AML-193 (cell line): ENCODE data around the gene THADA.
"Not testable (repeated sequence)": the region's sequence is repeated elsewhere in the genome, so short reads cannot be mapped to it uniquely, and the experiment has no call there.

Experiments
- DNase-seq, 2 experiments: peaks; one replicate each; lab custom pipeline; 2025; lab: John Stamatoyannopoulos, UW

The THADA gene

DNA sequence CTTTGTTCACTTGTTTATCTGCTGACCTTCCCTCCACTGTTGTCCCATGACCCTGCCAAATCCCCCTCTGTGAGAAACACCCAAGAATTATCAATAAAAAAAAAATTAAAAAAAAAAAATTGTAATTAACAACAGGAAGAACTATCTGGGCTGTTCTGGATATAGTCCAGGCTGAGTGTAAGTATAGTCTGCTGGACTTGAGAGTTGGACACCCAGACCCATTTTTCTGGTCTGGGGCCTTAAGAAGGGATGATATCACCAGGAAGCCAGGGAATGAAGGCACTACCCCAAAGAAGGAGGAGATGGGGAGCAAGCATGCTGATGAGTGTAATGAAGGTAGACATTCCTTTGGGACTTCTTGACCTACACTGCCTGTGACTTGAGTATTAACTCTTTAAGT lies 297.3 kb downstream of the THADA start:
- no peak for DNase-seq

DNA sequence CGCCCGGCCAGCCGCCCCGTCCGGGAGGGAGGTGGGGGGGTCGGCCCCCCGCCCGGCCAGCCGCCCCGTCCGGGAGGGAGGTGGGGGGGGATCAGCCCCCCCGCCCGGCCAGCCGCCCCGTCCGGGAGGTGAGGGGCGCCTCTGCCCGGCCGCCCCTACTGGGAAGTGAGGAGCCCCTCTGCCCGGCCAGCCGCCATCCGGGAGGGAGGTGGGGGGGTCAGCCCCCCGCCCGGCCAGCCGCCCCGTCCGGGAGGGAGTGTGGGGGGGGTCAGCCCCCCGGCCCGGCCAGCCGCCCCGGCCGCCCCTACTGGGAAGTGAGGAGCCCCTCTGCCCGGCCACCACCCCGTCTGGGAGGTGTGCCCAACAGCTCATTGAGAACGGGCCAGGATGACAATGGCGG lies 298.1 kb downstream of the THADA start:
- not testable (repeated sequence) for DNase-seq

DNA sequence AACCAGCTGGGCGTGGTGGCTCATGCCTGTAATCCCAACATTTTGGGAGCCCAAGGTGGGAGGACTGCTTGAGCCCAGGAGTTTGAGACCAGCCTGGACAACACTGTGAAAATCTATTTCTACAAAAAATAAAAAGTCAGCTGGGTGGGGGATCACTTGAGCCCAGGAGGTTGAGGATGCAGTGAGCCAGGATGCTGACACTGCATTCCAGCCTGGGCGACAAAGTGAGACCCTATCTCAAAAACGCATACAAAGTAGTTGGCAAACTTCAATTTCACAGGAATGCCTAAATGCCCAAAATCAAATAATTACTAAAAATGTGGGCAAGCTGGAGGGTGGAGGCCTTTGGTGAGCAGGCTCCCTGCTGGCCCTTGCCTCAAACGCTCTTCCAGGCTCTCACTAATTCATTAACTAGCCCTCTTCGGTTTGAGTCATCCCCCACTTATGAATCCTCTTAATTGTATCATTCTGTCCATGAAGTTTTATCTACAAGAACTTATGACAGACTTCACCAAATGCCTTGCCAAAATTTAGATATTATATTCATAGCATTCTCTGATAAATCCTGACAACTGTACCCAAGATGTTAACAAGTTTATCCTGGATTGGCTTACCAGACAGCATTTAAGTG lies 300.8 kb downstream of the THADA start:
- DNase-seq: no peak

DNA sequence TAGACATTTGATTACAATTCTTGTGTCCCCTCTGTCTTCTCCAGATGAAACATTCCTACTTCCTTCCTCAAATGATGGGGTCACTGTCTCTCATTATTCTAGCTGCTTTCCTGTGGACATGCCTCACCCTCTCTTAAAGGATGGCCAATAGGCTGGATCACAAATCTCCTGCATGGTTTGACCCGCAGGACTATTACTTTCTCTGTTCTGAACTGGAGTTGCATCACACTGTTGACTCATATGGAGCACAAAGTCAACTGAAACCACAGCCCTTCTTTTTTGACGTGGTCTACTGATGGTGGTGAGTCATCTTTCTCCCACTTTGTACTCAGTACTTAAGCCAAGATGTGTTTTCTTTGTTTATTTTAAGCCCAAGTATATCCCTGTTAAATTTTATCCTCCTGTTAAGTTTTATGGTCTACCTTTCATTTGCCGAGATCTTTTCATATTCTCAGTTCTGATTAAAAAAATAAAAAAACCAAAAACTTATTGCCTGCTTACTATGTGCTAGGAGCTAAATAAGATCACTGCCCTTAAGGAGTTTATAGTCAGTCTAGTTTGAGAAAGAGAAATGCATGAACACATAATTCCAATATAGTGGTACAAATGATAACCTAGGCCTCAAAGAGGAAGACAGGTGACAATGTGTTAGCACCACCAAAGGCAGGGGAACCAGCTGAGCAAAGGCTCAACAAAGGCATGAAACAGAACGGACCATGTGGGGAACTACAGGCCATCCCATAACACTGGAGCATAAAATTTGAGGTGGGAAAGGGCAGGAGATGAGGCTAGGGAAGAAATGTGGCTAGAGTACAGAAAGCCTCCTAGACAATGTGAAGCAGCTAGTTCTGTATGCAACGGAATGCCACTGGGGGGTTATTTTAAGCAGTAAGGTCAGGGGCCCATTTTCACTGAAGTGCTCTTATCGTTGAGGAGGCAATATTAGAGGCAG lies 301.8 kb downstream of the THADA start:
- DNase-seq: peak; percentile 83 to 88

DNA sequence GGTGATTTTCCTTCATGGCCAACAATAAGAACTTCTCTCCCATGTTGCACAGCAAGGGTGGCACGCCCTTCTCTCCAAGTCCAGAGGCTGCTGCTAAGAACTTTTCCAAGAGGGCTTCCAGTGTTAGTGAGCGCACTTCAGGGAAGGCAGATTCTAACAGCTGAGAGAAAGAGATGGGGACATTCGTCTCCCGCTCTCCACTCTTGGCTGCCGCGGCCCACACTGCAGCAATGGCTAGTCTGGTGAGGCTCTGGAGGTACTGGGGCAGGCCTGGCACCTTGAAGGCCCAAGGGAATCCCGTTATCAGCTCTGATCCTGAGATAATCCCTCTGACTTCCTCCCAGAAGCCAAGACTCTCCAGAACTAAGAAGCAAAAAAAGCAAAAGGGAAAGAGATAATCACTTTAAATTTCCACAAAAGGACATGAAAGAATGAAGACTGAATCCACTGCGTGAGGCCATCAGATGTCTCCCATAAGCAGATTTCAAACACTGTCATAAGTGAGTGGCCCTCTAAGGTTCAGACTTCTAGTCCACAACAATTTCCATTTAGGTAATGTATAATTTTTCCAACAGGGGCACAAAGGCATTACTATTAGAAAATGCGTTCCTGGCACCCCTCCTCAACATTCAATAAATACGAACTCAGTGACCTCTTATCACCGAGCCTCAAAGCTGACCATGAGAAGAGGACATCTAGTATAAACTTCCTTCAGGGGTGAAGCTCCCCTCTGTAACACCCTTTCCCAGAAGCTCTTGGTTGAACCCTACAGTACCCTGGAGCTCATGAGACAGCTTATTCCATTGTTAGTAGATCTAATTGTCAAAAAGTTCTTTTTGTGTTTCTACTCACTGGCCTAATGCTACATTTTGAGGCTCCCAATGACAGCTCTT lies 302.7 kb downstream of the THADA start:
- no peak for DNase-seq

DNA sequence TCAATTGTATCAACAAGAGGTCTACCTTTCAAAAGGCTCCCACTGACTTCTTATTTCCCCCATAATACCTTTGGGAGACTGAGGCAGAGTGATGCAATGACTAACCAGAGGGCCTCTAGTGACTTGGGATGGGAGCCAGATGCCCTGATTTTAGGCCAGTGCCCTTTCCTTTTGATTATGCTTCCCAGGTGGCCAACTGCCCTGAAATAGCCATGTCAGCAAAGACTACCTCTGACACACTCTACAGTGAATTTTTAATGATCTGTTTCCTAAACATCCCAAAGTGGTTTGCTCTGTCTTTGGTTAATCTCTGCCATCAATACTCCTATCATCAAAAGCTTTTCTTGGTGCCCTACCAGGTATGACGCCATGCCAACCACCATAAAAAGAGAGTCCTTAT lies 303.5 kb downstream of the THADA start:
- DNase-seq: no peak

DNA sequence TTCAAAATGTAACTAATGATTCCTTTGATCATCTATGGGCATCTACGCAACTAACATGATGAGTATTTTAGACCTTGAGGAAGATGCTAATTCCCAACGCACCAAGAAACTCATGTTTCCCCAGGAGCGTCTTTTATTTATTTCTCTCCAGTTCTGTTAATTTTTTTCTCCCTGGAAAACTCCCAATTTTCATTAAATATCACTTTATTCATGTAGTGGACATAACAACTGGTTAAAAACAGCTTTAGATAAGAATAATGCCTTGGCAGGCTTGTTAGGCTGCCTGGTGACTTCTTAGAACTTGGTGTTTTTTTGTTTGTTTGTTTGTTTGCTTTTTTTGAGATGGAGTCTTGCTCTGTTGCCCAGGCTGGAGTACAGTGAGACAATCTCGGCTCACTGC lies 306.5 kb downstream of the THADA start:
- no peak for DNase-seq

DNA sequence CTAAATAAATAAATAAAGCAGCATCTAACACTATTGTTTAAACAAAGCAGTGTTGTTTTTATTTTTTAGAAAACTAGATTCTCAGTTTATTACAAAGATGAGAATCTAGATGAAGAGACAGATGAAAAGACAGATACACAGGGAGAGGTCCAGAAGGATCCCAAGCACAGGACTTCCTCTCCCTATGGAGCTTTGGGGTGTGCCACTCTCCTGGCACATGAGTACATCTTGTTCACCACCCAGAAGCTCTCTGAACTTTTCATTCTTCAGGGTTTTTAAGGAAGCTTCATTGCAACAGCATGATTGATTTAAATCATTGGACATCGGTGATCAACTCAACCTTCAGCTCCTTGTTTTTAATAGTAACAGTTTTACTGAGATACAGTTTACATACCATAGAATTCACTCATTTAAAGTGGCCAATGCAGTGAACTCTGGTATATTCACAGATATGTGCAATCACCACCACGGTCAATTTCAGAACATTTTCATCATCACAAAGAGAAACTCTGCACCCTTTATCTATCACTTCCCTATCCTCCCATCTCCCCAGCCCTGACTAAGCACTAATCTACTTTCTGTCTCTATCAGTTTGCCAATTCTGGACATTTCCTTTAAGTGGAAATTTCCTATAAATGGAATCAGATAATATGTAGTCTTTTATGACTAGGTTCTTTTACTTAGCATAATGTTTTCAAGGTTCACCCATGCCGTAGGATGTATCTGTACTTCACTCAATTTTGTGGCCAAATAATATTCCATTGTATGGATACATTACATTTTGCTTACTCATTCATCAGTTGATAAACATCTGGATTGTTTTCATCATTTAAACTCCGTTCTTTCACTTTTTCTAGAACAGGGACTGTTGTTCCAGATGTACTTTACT lies 307.2 kb downstream of the THADA start:
- DNase-seq: no peak

DNA sequence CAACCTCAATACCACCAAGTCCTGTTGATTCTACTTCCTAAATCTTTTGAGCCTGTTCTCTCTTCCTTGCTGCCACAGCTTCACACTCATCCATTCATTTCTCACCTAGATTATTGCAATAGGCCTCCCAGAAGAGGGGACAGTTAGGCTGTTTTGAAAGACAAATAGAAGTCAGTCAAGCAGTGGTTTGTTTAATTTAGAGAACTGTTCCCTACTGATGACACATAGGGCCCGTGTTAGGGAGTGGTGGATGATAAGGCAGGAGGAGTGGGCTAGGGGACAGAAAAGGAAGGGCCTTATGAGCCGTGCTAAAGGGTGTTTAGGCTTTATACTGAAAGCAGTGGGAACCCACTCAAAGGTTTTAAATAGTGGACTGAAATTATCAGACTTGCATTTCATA lies 309.9 kb downstream of the THADA start:
- DNase-seq: no peak

DNA sequence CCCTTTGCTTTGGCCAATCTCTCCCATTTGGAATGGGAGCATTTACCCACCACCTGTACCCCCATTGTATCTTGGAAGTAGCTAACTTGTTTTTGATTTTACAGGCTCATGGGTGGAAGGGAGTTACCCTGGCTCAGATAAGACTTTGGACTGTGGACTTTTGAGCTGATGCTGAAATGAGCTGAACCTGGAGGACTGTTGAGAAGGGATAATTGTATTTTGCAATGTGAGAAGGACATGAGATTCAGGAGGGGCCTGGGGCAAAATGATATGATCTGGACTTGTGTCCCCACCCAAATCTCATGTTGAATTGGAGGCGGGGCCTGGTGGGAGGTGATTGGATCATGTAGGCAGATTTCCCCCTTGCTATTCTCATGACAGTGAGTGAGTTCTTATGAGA lies 310.9 kb downstream of the THADA start:
- no peak for DNase-seq

DNA sequence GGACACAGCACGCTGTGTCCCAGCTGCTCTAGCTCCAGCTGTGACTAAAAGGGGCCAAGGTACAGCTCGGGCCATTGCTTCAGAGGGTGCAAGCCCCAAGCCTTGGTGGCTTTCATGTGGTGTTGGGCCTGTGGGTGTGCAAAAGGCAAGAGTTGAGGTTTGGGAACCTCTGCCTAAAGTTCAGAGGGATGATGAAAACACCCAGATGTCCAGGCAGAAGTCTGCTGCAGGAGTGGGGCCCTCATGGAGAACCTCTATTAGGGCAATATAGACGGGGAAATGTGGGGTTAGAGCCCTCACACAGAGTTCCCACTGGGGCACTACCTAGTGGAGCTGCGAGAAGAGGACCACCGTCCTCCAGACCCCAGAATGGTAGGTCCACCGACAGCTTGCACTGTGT lies 311.5 kb downstream of the THADA start:
- not testable (repeated sequence) for DNase-seq

DNA sequence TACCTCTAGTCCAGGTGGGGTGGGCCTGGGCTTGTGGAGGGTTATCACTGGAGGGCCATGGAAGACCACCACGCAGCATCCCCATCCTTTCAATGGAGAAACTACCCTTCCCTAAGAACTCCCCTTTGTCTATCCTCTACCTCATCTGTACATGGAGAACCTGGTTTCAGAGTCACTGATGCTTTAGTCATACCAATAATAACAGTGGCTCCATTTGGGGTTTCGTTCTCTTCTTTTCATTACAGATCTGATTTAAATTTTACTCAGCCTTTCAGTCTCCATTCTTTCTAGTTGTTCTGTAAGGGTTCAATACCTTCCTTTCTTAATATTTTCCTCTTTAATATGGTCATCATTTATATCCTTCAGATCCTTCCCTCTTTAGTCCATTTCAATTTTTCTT lies 314.8 kb downstream of the THADA start:
- no peak for DNase-seq

DNA sequence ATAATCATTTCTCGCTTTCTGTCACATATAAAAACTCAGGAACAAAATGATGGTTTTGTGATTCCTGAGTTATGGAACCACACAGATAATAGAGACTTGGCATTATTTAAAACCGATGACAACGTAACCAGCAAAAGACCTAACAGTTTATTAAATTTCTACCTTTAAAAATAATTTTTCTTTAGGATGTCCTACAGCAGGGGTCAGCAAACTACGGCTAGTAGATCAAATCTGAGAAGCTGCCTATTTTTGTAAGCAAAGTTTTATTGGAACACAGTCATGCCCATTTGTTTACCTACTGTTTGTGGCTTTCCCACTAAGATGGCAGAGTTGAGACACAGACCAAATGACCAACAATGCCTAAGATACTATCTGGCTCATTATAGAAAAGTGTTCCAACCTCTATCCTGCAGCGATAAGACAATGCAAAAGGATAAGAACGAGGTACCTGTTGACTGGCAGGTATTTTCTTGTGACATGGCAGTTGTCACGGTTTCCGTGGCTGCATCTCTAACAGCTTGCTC lies 316.5 kb downstream of the THADA start:
- DNase-seq: no peak

DNA sequence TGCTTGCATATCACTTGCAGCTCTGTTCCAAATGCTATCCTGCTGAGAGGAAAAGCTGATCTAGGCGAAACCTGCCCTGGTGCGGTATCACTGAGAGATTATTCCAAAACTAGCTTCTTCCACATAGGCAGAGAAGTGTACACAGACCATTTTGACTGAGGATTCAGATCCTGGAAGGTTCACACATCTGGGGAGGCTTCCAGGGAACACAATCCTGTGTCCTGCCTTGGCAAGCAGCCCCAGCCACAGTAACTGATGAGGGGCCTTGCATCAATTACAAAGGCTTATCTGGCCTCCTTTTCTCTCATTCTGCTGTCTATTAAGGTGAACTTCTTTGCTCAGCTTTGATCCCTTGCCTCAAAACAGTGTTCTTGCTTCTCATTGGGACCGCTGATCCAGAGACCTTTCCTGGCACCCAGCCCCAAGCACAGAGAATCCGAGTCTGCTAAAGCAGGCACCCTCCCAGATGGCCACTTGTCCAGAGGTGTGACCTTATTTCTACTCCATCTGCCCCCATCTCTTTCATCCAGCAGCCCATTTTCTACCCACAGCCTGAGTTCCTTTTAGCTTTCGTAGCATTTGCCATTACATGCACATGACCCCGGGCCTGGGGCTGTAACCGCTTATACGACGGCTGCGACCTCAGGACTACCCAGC lies 317.1 kb downstream of the THADA start:
- DNase-seq: no peak

DNA sequence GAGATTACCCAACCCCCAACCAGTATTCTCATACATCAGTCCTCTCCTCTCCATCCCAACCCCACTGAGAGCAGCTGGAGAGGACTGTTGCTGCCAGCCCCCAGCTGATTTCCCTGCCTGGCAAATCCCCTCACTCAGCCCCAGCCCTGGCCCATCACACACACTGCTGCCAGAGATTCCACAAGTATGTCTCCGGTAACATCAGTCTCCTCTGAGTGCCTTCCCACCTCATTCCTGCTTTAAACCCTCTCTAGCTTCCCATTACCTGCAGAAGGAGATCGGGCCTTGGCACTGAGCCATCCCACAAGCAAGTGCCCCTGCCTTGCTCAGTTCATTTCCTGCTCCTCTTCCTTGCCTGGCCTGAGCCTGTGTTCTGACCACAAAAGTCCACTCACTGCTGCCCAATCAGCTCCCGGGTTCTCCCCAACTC lies 318.9 kb downstream of the THADA start:
- no peak for DNase-seq

DNA sequence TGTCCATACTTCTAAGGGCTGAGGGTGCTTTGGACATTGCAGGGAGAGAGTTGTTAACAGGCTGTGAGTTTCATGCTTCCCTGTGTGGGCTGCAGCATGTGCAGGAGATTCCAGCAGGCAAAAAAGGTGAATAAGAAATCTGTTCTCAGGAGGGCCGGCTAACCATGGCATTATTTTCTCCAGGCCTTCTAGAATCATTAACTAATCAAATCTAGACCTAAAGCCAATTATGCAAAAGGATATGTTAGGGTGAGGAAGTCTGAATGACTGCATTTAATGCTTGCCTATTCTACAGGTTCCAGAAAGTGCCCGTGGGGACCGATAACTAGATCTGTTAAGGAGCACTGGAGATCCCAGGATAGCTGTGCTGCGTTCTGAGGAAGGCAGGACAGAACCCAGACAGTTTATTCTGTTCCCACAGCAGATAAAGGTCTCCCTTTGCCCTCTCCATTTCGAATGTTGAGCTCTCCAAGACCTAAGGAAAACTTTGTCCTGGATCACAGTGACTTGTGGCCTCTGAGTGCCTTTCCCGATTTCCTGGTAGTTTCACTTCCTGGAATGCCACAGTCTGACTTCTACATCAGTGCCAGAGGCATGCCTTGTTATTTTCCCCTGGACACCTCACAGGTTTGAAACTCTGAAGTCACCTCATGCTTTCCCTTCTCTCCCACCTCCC lies 319.4 kb downstream of the THADA start:
- no peak for DNase-seq

DNA sequence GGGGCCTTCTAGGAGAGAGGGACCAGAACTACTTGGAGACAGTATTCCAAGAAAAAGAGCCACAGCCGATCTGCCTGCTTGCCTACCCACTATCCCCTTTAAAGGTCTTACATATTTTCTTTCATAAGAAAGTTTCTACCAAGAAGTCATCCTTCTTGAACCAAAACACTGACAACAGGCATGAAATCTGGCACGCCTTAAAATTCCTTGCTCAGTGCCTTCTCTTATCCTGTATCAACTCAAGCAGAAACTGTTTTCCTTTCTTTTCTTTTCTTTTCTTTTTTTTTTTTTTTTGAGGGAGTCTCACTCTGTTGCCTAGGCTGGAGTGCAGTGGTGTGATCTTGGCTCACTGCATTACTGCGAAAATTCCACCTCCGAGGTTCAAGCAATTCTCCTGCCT lies 321.1 kb downstream of the THADA start:
- DNase-seq: no peak

DNA sequence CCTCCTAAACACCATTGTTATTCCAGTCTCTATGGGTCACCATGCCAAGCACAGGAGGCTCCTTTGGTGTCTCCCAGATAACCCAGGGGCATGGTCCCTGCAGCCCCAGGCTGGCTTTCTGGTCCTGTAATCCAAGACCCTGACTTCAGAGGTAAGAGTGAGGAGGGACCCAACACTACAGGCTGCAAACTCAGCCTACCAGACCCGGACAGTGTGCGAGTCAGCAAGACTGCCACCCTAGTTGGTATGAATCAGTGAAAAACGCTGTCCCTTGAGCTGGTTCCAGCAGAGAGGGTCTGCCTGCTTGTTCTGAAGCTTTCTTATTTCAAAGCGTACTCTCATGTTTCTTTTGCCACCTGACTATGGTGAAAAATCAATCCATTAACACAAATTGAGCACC lies 321.8 kb downstream of the THADA start:
- DNase-seq: no peak

DNA sequence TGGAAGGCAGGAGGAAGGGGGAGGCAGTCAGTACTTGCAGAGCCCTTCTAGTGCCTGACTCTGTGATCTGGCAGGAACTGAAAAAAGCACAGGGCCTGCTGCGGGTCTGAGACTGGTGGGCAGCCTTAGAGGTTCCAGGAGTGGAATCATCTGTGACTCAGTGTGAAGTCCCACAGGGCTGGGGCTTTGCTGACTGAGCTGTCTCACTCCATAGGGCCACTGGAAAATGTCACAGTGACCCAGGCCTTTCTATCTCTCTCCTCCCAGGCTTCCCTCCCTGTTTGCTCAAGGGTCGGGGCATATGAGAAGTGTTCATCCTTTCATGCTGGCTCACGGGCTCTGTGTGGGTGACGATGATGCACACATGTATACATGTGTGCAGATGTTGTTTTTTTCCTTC lies 322.3 kb downstream of the THADA start:
- no peak for DNase-seq
